H9 (cell line): Measurements from ENCODE around the gene KIF5C. TPM values are rescaled to one million over a fixed set of nuclear protein-coding genes. Genes with fewer than 3 reads are reported as not detected.

Experiments
- DNase-seq: peaks from one replicate; pipeline ENCODE4 v3.0.0-alpha.2; 2017
- H2AFZ ChIP-seq: one replicate; pipeline ENCODE4 v1.6.1; 2013; ENCODE audit warnings: mild to moderate bottlenecking, low read length, control low read depth, moderate library complexity
- H2AK5ac ChIP-seq: 2 replicates; pipeline ENCODE4 v1.6.1; 2013; ENCODE audit warnings: low read length, control low read depth, mixed read lengths; ENCODE audit not compliant: insufficient read length
- H2BK120ac ChIP-seq: one replicate; pipeline ENCODE4 v1.6.1; 2013; ENCODE audit warnings: low read depth, mild to moderate bottlenecking, low read length, control low read depth, inconsistent platforms; ENCODE audit not compliant: poor library complexity, severe bottlenecking
- H2BK12ac ChIP-seq: 2 replicates; pipeline ENCODE4 v1.6.1; 2013; ENCODE audit warnings: low read length, control low read depth, mixed read lengths, low read depth; ENCODE audit not compliant: insufficient read length
- H2BK15ac ChIP-seq: 2 replicates; pipeline ENCODE4 v1.6.1; 2013; ENCODE audit warnings: low read depth, low read length, control low read depth
- H2BK20ac ChIP-seq: one replicate; pipeline ENCODE4 v1.6.1; 2013; ENCODE audit warnings: low read depth, mild to moderate bottlenecking, low read length, control low read depth, inconsistent platforms; ENCODE audit not compliant: poor library complexity, severe bottlenecking
- H2BK5ac ChIP-seq: 2 replicates; pipeline ENCODE4 v1.6.1; 2013; ENCODE audit warnings: low read length, control low read depth, mixed read lengths; ENCODE audit not compliant: insufficient read length
- H3K14ac ChIP-seq: 2 replicates; pipeline ENCODE4 v1.6.1; 2013; ENCODE audit warnings: low read length, control low read depth; ENCODE audit not compliant: insufficient read depth
- H3K18ac ChIP-seq: 2 replicates; pipeline ENCODE4 v1.6.1; 2013; ENCODE audit warnings: low read depth, mild to moderate bottlenecking, mixed read lengths, low read length, control low read depth; ENCODE audit not compliant: insufficient read length
- H3K23ac ChIP-seq: 2 replicates; pipeline ENCODE4 v1.6.1; 2013; ENCODE audit warnings: low read length, control low read depth, mixed read lengths, low read depth; ENCODE audit not compliant: insufficient read length
- H3K23me2 ChIP-seq: 2 replicates; pipeline ENCODE4 v1.6.1; 2013; ENCODE audit warnings: low read depth, mild to moderate bottlenecking, mixed read lengths, low read length, control low read depth; ENCODE audit not compliant: insufficient read length, poor library complexity, severe bottlenecking
- H3K27ac ChIP-seq: 2 replicates; pipeline ENCODE4 v1.5.1; 2013; ENCODE audit warnings: low read length, control low read depth, mixed read lengths, low read depth; ENCODE audit not compliant: insufficient read length
- H3K27me3 ChIP-seq: 2 replicates; pipeline ENCODE4 v1.6.1; 2013; ENCODE audit warnings: low read length, control low read depth, inconsistent platforms; ENCODE audit not compliant: insufficient read depth
- H3K4ac ChIP-seq: 2 replicates; pipeline ENCODE4 v1.6.1; 2013; ENCODE audit warnings: low read depth, mild to moderate bottlenecking, control low read depth, inconsistent platforms, low read length, moderate library complexity
- H3K4me1 ChIP-seq: 2 replicates; pipeline ENCODE4 v1.6.1; 2013; ENCODE audit warnings: low read length, control low read depth, inconsistent platforms; ENCODE audit not compliant: insufficient read depth
- H3K4me2 ChIP-seq: 2 replicates; pipeline ENCODE4 v1.6.1; 2013; ENCODE audit warnings: low read length, control low read depth, mixed read lengths; ENCODE audit not compliant: insufficient read length, insufficient read depth
- H3K56ac ChIP-seq: 2 replicates; pipeline ENCODE4 v1.6.1; 2013; ENCODE audit warnings: low read depth, mild to moderate bottlenecking, mixed read lengths, low read length, control low read depth; ENCODE audit not compliant: insufficient read length
- H3K79me1 ChIP-seq: 2 replicates; pipeline ENCODE4 v1.6.1; 2013; ENCODE audit warnings: low read depth, mild to moderate bottlenecking, moderate library complexity, low read length, control low read depth, inconsistent platforms; ENCODE audit not compliant: insufficient read depth, poor library complexity, severe bottlenecking
- H3K79me2 ChIP-seq: 2 replicates; pipeline ENCODE4 v1.6.1; 2013; ENCODE audit warnings: low read length, control low read depth, inconsistent platforms; ENCODE audit not compliant: insufficient read depth
- H3K9ac ChIP-seq: 2 replicates; pipeline ENCODE4 v1.6.1; 2013; ENCODE audit warnings: low read length, control low read depth, mixed read lengths; ENCODE audit not compliant: insufficient read length; ENCODE audit errors: extremely low read depth
- H3K9me3 ChIP-seq: one replicate; pipeline ENCODE4 v1.6.1; 2013; ENCODE audit warnings: low read depth, low read length, inconsistent platforms; ENCODE audit not compliant: control insufficient read depth
- H3T11ph ChIP-seq: one replicate; pipeline ENCODE4 v1.6.1; 2013; ENCODE audit warnings: mild to moderate bottlenecking, low read length, control low read depth, inconsistent platforms
- H4K20me1 ChIP-seq: one replicate; pipeline ENCODE4 v1.6.1; 2013; ENCODE audit not compliant: control insufficient read depth, insufficient read length, insufficient read depth
- H4K5ac ChIP-seq: 2 replicates; pipeline ENCODE4 v1.6.1; 2013; ENCODE audit warnings: low read depth, mild to moderate bottlenecking, mixed read lengths, low read length, control low read depth; ENCODE audit not compliant: insufficient read length
- H4K8ac ChIP-seq: replicated peaks from 2 replicates; pipeline ENCODE4 v1.6.1; 2013; ENCODE audit warnings: low read length, control low read depth, mixed read lengths, low read depth; ENCODE audit not compliant: insufficient read length
- H4K91ac ChIP-seq: 2 replicates; pipeline ENCODE4 v1.6.1; 2013; ENCODE audit warnings: low read depth, mild to moderate bottlenecking, moderate library complexity, mixed read lengths, low read length, control low read depth; ENCODE audit not compliant: insufficient read length
- H3K27ac Mint-ChIP-seq, 3 experiments: 2 replicates in 2 of 3; 3 replicates in 1 of 3; pipeline ENCODE4 v1.8.0; 2020 to 2021; ENCODE audit warnings: mixed read lengths in 3 of 3, mild to moderate bottlenecking in 1 of 3, moderate library complexity in 1 of 3
- H3K27me3 Mint-ChIP-seq: 2 replicates; pipeline ENCODE4 v1.8.0; 2021; ENCODE audit warnings: low read depth, mild to moderate bottlenecking, moderate library complexity, mixed read lengths
- H3K36me3 Mint-ChIP-seq, 3 experiments: 2 replicates in 2 of 3; 3 replicates in 1 of 3; pipeline ENCODE4 v1.8.0; 2020 to 2021; ENCODE audit warnings: low read depth in 3 of 3, mixed read lengths in 3 of 3; ENCODE audit not compliant: insufficient read depth in 1 of 3
- H3K4me1 Mint-ChIP-seq, 2 experiments: 2 replicates each; pipeline ENCODE4 v1.8.0; 2020; ENCODE audit warnings: mixed read lengths in 2 of 2
- H3K4me3 Mint-ChIP-seq, 2 experiments: 2 replicates in 1 of 2; 3 replicates in 1 of 2; pipeline ENCODE4 v1.8.0; 2020 to 2021; ENCODE audit warnings: mild to moderate bottlenecking in 2 of 2, mixed read lengths in 2 of 2, moderate library complexity in 1 of 2
- H3K9me3 Mint-ChIP-seq, 2 experiments: 2 replicates in 1 of 2; 3 replicates in 1 of 2; pipeline ENCODE4 v1.8.0; 2020; ENCODE audit warnings: mild to moderate bottlenecking in 2 of 2, mixed read lengths in 2 of 2, moderate library complexity in 1 of 2
- CTCF ChIP-seq: fragments of 200-600 bp; sonication (generic); conservative IDR thresholded peaks from 3 replicates; pipeline ENCODE4 v1.8.0; 2021; ENCODE audit warnings: antibody characterized with exemption, mild to moderate bottlenecking
- WGBS: extraction: QIAGEN DNeasy Blood & Tissue Kit; methylation state at CpG from one replicate; pipeline ENCODE4 v1.1.7; 2013; ENCODE audit warnings: missing lambda C conversion rate, low lambda C conversion rate, mixed read lengths; ENCODE audit not compliant: insufficient read length; ENCODE audit errors: extremely low coverage; 5-methylcytosine and 5-hydroxymethylcytosine counted together
- total RNA-seq: library from RNA; stranded (reverse); gene quantifications from 2 replicates; pipeline ENCODE4 v1.2.1, GENCODE V29; 2021

The KIF5C gene
- total RNA-seq, 1 experiment from 2014 or later = 52.9 TPM

- no peak overlapping the region for H3T11ph ChIP-seq
- no peak overlapping the region for H3K4me2 ChIP-seq
- H3K14ac ChIP-seq = no peak overlapping the region
- H3K9ac ChIP-seq = no peak overlapping the region
- H2BK120ac ChIP-seq = no peak overlapping the region
- H2AFZ ChIP-seq = no peak overlapping the region
- H3K4ac ChIP-seq = no peak overlapping the region
- H3K23me2 ChIP-seq = no peaks in the 10 kb centered on the region
- Mint-ChIP-seq H3K4me3 (no peak overlapping the region), H3K27me3 (no peaks in the 10 kb centered on the region), H3K36me3 (peaks cover 3 to 28% (median 27%) of the 10 kb centered on the region in 3 experiments), H3K9me3 (no peaks in the 10 kb centered on the region), H3K27ac (no peak overlapping the region), H3K4me1 (peaks cover 34 to 39% of the 10 kb centered on the region in 2 experiments)
- no peak overlapping the region for H3K27ac ChIP-seq
- no peak for DNase-seq
- H3K56ac ChIP-seq = no peak overlapping the region
- H3K79me2 ChIP-seq = no peaks in the 10 kb centered on the region
- H2AK5ac ChIP-seq = no peak overlapping the region
- peaks cover 6% of the 10 kb centered on the region for H3K4me1 ChIP-seq
- no peaks in the 10 kb centered on the region for H4K20me1 ChIP-seq
- no peak overlapping the region for H4K8ac ChIP-seq
- no peaks in the 10 kb centered on the region for H3K79me1 ChIP-seq
- H4K91ac ChIP-seq = no peak overlapping the region
- H3K9me3 ChIP-seq = no peaks in the 10 kb centered on the region
- no peak overlapping the region for H4K5ac ChIP-seq
- no peak overlapping the region for H3K23ac ChIP-seq
- H2BK5ac ChIP-seq = no peak overlapping the region
- H2BK15ac ChIP-seq = no peak overlapping the region
- no CpG with 5 or more reads among the region's 4 CpGs for WGBS
- no peak for TF ChIP-seq CTCF
- H2BK20ac ChIP-seq = no peak overlapping the region
- no peak overlapping the region for H2BK12ac ChIP-seq
- H3K18ac ChIP-seq = no peak overlapping the region
- H3K27me3 ChIP-seq = no peaks in the 10 kb centered on the region
Measured at GRCh38 chr2:148968776-148969319, 93.8 kb downstream of the KIF5C start.
